GM12878 (cell line): ENCODE results near the gene PTTG1. TPM values are rescaled to one million over a fixed set of nuclear protein-coding genes. Genes with fewer than 3 reads are reported as not detected.

Experiments used
- ATAC-seq: fragments of 200-7000 bp; cut with Tn5 transposase; 3 replicates; pipeline ENCODE4 v1.9.1; 2020; ENCODE audit warnings: mild to moderate bottlenecking, moderate library complexity
- BruUV-seq: library from RNA; stranded (reverse); fragments of 400-500 nt; replicated peaks from 2 replicates; lab custom pipeline; 2021; lab: Mats Ljungman, UMichigan
- CTCF ChIA-PET: fragments of 300-600 bp; sonication (Branson Sonifier 250); formaldehyde crosslinking; extraction: SDS; loops from one replicate; lab custom pipeline; 2021; ENCODE audit warnings: inconsistent platforms; lab: Yijun Ruan, JAX
- POLR2A ChIA-PET: fragments of 350-600 bp; formaldehyde crosslinking; extraction: SDS; loops from one replicate; lab custom pipeline; 2021; ENCODE audit warnings: inconsistent platforms; lab: Charles Lee
- RAD21 ChIA-PET: fragments of 300-600 bp; sonication (Branson Sonifier 250); formaldehyde crosslinking; loops from one replicate; lab custom pipeline; 2023; ENCODE audit warnings: antibody characterized with exemption; ENCODE audit not compliant: unreplicated experiment; lab: Charles Lee
- SMC1A ChIA-PET: fragments of 300-600 bp; sonication (Branson Sonifier 250); formaldehyde crosslinking; loops from one replicate; lab custom pipeline; 2023; ENCODE audit not compliant: unreplicated experiment, uncharacterized antibody; lab: Charles Lee
- DNase-seq: peaks from one replicate; pipeline ENCODE4 v3.0.0-alpha.2; 2011; ENCODE audit warnings: low read depth, low spot score
- FAIRE-seq: peaks from 3 replicates; lab custom pipeline; 2011; peaks lifted over from hg19 to GRCh38; lab: Jason Lieb, UNC
- H2AFZ ChIP-seq: 2 replicates; pipeline ENCODE4 v1.6.0; 2011; ENCODE audit warnings: low read depth, low read length, control low read depth; ENCODE audit not compliant: control insufficient read depth
- H3K27ac ChIP-seq: 2 replicates; pipeline ENCODE4 v1.5.1; 2011; ENCODE audit warnings: control low read depth; ENCODE audit not compliant: control insufficient read depth, insufficient read depth
- H3K27me3 ChIP-seq, 2 experiments: replicated peaks in 1 of 2; 2 replicates each; pipeline versions ENCODE4 v1.6.0 to v1.6.1; 2011; ENCODE audit warnings: low read length in 1 of 2; ENCODE audit not compliant: control insufficient read depth in 2 of 2, insufficient read depth in 2 of 2
- H3K36me3 ChIP-seq, 2 experiments: 2 replicates each; pipeline ENCODE4 v1.5.1; 2011; ENCODE audit warnings: low read length in 1 of 2; ENCODE audit not compliant: control insufficient read depth in 2 of 2, insufficient read depth in 2 of 2
- H3K4me1 ChIP-seq: 2 replicates; pipeline ENCODE4 v1.6.1; 2011; ENCODE audit warnings: mild to moderate bottlenecking, low read length, moderate library complexity, mixed read lengths; ENCODE audit not compliant: control insufficient read depth, insufficient read depth
- H3K4me2 ChIP-seq: 2 replicates; pipeline ENCODE4 v1.6.0; 2011; ENCODE audit warnings: control low read depth; ENCODE audit not compliant: control insufficient read depth, insufficient read depth
- H3K4me3 ChIP-seq: fragments of 200-600 bp; sonication (generic); 2 replicates; pipeline ENCODE4 v1.5.1; 2016
- H3K79me2 ChIP-seq: 2 replicates; pipeline ENCODE4 v1.6.0; 2011; ENCODE audit warnings: low read length; ENCODE audit not compliant: control insufficient read depth, insufficient read depth
- H3K9ac ChIP-seq: 2 replicates; pipeline ENCODE4 v1.8.0; 2011; ENCODE audit warnings: low read length, control low read depth, mixed read lengths; ENCODE audit not compliant: control insufficient read depth, insufficient read depth
- H3K9me3 ChIP-seq: replicated peaks from 3 replicates; pipeline ENCODE4 v1.5.1; 2011; ENCODE audit warnings: mild to moderate bottlenecking, low read length; ENCODE audit not compliant: control insufficient read depth, insufficient read depth
- H4K20me1 ChIP-seq: 2 replicates; pipeline ENCODE4 v1.6.0; 2011; ENCODE audit not compliant: control insufficient read depth, insufficient read depth
- DPF2 ChIP-seq: fragments of 450-650 bp; IDR thresholded peaks from 2 replicates; pipeline ENCODE4 v1.6.1; 2017; ENCODE audit warnings: mild to moderate bottlenecking
- POU2F2 ChIP-seq: IDR thresholded peaks from 3 replicates; pipeline ENCODE4 v1.6.1; 2011; ENCODE audit warnings: low read depth, mild to moderate bottlenecking, low read length, borderline replicate concordance
- WGBS: methylation state at CpG from one replicate; pipeline ENCODE4 v1.1.6; 2016; ENCODE audit warnings: low lambda C conversion rate; ENCODE audit not compliant: insufficient replicate concordance, insufficient coverage; ENCODE audit errors: missing lambda C conversion rate; 5-methylcytosine and 5-hydroxymethylcytosine counted together
- in situ Hi-C: fragments of 300-500 bp; cut with MboI; formaldehyde crosslinking; loops from 9 replicates; pipeline ENCODE4 v1.14.3; 2018; ENCODE audit warnings: mixed read lengths
- intact Hi-C: fragments of 100-400 bp; cut with micrococcal nuclease; formaldehyde crosslinking; loops from one replicate; pipeline ENCODE4 v1.14.2; 2022; ENCODE audit not compliant: unreplicated experiment
- polyA plus RNA-seq, 11 experiments: library from polyadenylated mRNA; depleted of rRNA in 4 of 11; unstranded in 6 of 11; stranded (reverse) in 5 of 11; fragments of >200 nt; fragmentation: Nextera tagmentation in 4 of 11; fragmentation: Illumina TruSeq in 1 of 11; extraction: Ambion mirVana in 4 of 11; extraction: Trizol in 1 of 11; gene quantifications; 1 replicate in 1 of 11; 2 replicates in 10 of 11; pipeline versions ENCODE4 v1.2.1 to v1.2.3, GENCODE V29; 2011 to 2016; ENCODE audit warnings: inconsistent platforms in 2 of 11, missing spikeins in 2 of 11, low read depth in 1 of 11
- total RNA-seq, 4 experiments: library from RNA; depleted of rRNA in 3 of 4; stranded (reverse); fragments of >200 nt in 3 of 4; fragmentation: Illumina TruSeq in 1 of 4; extraction: Trizol in 1 of 4; gene quantifications; 2 replicates each; pipeline versions ENCODE4 v1.2.1 to v1.2.3, GENCODE V29; 2013 to 2021
- TF ChIP-seq, protein P1 (sequence below): IDR thresholded peaks from 2 replicates; pipeline ENCODE4 v1.6.1; 2011; ENCODE audit warnings: borderline replicate concordance, low read depth, mild to moderate bottlenecking, moderate library complexity, low read length; ENCODE audit not compliant: insufficient read depth, poor library complexity, severe bottlenecking

Gene PTTG1
- total and polyA plus RNA-seq, 10 of the 15 experiments (the other 5 are each of a cell fraction or from before 2014, with no cell fraction given), result 154 to 1,033 (median 377) TPM

DNA sequence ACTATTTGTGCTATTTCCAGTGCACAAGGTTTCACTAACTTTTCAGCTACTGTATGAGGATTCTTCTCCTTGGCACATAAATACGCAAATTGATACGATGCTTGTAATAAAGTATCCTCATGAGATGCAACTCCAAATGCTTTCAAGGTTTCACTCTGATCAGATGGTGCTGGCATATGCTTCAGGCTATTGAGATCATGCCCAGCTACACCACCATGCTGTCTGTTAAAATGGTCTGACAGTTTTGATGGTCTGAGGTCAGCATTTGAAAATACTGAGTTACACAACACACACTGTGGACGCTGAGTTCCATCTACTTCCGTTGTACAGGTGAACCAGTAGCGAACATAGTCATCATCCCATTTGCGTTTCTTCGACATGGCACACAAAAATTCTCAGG is 26.5 kb upstream of the PTTG1 start (continued):
- TF ChIP-seq, protein P1, sequence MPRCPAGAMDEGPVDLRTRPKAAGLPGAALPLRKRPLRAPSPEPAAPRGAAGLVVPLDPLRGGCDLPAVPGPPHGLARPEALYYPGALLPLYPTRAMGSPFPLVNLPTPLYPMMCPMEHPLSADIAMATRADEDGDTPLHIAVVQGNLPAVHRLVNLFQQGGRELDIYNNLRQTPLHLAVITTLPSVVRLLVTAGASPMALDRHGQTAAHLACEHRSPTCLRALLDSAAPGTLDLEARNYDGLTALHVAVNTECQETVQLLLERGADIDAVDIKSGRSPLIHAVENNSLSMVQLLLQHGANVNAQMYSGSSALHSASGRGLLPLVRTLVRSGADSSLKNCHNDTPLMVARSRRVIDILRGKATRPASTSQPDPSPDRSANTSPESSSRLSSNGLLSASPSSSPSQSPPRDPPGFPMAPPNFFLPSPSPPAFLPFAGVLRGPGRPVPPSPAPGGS, result no peak

DNA sequence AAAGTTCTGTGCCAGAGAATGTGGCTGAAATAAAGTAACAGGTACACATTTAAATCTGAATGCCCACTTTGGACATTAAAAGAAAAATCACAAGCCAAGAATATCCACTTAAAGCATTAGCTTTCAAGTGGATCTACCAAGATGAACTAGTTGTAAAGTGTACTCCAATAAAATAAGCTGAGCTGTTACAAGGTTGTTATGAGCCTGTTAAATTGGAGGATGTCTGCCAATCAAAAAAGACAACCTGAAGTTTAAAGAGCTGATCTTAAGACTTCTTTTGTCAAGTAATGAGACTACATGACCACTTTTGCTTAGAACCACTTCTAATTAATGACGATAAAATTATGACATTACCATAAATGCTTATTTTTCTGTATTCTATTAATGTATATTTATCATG is 24.2 kb upstream of the PTTG1 start:
- Histone ChIP-seq H4K20me1 (no peaks in the 10 kb centered on the region), H3K27me3 (no peaks in the 10 kb centered on the region), H3K36me3 (no peaks in the 10 kb centered on the region; a peak in 1 of 4 replicates), H3K9ac (no peak overlapping the region), H3K9me3 (no peaks in the 10 kb centered on the region), H3K27ac (no peak overlapping the region), H3K4me1 (no peaks in the 10 kb centered on the region; the same call in 1 of the 2 replicates), H2AFZ (no peak overlapping the region), H3K4me3 (no peak overlapping the region), H3K4me2 (no peak overlapping the region), H3K79me2 (peaks cover 11% of the 10 kb centered on the region)
- ATAC-seq, result no peak
- DNase-seq, result no peak
- no peak for TF ChIP-seq POU2F2
- TF ChIP-seq DPF2, result no peak
- ChIA-PET POLR2A (interaction anchor here (1.2 to 1.8 kb wide), 2 partner anchors 21 to 25 kb away, joined by 4 to 11 read pairs; partner anchors contain the start of gene SLU7), CTCF (interaction anchor here (10.2 kb wide), 1 partner anchor 375 kb away, joined by 101 read pairs; no protein-coding TSS in a partner anchor), SMC1A (interaction anchor here (1.0 to 1.4 kb wide), 3 partner anchors 9 to 166 kb away, joined by 3 read pairs; no protein-coding TSS in a partner anchor), RAD21 (interaction anchor here (0.6 to 1.2 kb wide), 5 partner anchors 16 to 317 kb away, joined by 3 to 5 read pairs (median 3); no protein-coding TSS in a partner anchor)
- 100% methylated on average over 1 of the region's 1 CpG for WGBS
- BruUV-seq, result no TSS peak
- intact Hi-C loops (no loop called here), in situ Hi-C loops (no loop called here)
- FAIRE-seq, result no peak
